Testis (tissue), 2 donors: Measurements from ENCODE around the gene CTNNA2.

Experiments used
- POLR2A ChIP-seq: fragments of 450-650 bp; IDR thresholded peaks from one replicate; pipeline ENCODE4 v1.6.1; 2017; ENCODE audit warnings: antibody characterized with exemption, mild to moderate bottlenecking, moderate library complexity
- TF ChIP-seq, protein P1 (sequence below), 3 experiments: fragments of 450-650 bp in 2 of 3; fragments of 200-600 bp in 1 of 3; sonication (generic) in 1 of 3; IDR thresholded peaks; one replicate each; pipeline ENCODE4 v1.5.1; 2016 to 2019; ENCODE audit warnings: antibody characterized with exemption in 3 of 3, mild to moderate bottlenecking in 2 of 3, moderate library complexity in 1 of 3

- no peak for TF ChIP-seq POLR2A
- TF ChIP-seq, protein P1, sequence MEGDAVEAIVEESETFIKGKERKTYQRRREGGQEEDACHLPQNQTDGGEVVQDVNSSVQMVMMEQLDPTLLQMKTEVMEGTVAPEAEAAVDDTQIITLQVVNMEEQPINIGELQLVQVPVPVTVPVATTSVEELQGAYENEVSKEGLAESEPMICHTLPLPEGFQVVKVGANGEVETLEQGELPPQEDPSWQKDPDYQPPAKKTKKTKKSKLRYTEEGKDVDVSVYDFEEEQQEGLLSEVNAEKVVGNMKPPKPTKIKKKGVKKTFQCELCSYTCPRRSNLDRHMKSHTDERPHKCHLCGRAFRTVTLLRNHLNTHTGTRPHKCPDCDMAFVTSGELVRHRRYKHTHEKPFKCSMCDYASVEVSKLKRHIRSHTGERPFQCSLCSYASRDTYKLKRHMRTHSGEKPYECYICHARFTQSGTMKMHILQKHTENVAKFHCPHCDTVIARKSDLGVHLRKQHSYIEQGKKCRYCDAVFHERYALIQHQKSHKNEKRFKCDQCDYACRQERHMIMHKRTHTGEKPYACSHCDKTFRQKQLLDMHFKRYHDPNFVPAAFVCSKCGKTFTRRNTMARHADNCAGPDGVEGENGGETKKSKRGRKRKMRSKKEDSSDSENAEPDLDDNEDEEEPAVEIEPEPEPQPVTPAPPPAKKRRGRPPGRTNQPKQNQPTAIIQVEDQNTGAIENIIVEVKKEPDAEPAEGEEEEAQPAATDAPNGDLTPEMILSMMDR (IDR thresholded peaks at IDR 0.05): no peak
Observed at GRCh38 chr2:80252294-80252986, 739.6 kb downstream of the CTNNA2 start.
